Measurements from ENCODE around the gene EEIG1.

The EEIG1 gene

GRCh38 chr9:127974001-127974768 is 6.6 kb downstream of the EEIG1 start:
- DNase-seq = no peak

GRCh38 chr9:127973169-127974000 is 7.4 kb downstream of the EEIG1 start:
- DNase-seq = no peak

GRCh38 chr9:127972236-127972871 is 8.4 kb downstream of the EEIG1 start:
- DNase-seq = no peak

GRCh38 chr9:127971357-127972235 is 9.2 kb downstream of the EEIG1 start:
- DNase-seq = no peak

GRCh38 chr9:127970401-127971313 is 10.1 kb downstream of the EEIG1 start:
- no peak for DNase-seq

- DNase-seq = no peak
Observed at GRCh38 chr9:127968700-127969383, 11.9 kb downstream of the EEIG1 start.

- DNase-seq = no peak
Observed at GRCh38 chr9:127968042-127968441, 12.7 kb downstream of the EEIG1 start.

GRCh38 chr9:127967151-127967809 is 13.5 kb downstream of the EEIG1 start:
- DNase-seq = no peak

GRCh38 chr9:127966416-127967150 is 14.2 kb downstream of the EEIG1 start:
- DNase-seq = no peak

GRCh38 chr9:127965953-127966352 is 14.8 kb downstream of the EEIG1 start:
- DNase-seq = no peak

- no peak for DNase-seq
Observed at GRCh38 chr9:127963359-127964064, 17.3 kb downstream of the EEIG1 start.

- DNase-seq = no peak
Observed at GRCh38 chr9:127963041-127963358, 17.8 kb downstream of the EEIG1 start.

- DNase-seq = no peak
Observed at GRCh38 chr9:127962278-127962677, 18.5 kb downstream of the EEIG1 start.

- no peak for DNase-seq
Observed at GRCh38 chr9:127961613-127962155, 19.1 kb downstream of the EEIG1 start.

GRCh38 chr9:127961155-127961490 is 19.7 kb downstream of the EEIG1 start:
- DNase-seq = no peak

- DNase-seq = no peak
Observed at GRCh38 chr9:127960410-127961154, 20.2 kb downstream of the EEIG1 start.

GRCh38 chr9:127959841-127960409 is 20.9 kb downstream of the EEIG1 start:
- no peak for DNase-seq

- no peak for DNase-seq
Observed at GRCh38 chr9:127959398-127959797, 21.4 kb downstream of the EEIG1 start.

All from GOT3 (cell line).